Neural cell (in vitro differentiated cells): ENCODE results near the gene BRD3OS.
"Not testable (repeated sequence)": the region's sequence is repeated elsewhere in the genome, so short reads cannot be mapped to it uniquely, and the experiment has no call there.

Experiments
- EZH2 ChIP-seq: fragments of 200-600, 300-800 bp; shearing (Covaris generic), sonication (generic); IDR thresholded peaks from 2 replicates; pipeline ENCODE4 v1.6.1; 2014; ENCODE audit warnings: antibody characterized with exemption, low read length, borderline replicate concordance, mild to moderate bottlenecking; ENCODE audit not compliant: insufficient read depth, poor library complexity, severe bottlenecking
- TF ChIP-seq, protein P1 (sequence below): fragments of 450-650 bp; IDR thresholded peaks from 2 replicates; pipeline ENCODE4 v1.5.1; 2014; ENCODE audit warnings: antibody characterized with exemption, mild to moderate bottlenecking, moderate library complexity; ENCODE audit not compliant: poor library complexity, severe bottlenecking
- TF ChIP-seq, protein P2 (sequence below): IDR thresholded peaks from 2 replicates; pipeline ENCODE4 v1.6.1; 2012; ENCODE audit warnings: borderline replicate concordance

DNA sequence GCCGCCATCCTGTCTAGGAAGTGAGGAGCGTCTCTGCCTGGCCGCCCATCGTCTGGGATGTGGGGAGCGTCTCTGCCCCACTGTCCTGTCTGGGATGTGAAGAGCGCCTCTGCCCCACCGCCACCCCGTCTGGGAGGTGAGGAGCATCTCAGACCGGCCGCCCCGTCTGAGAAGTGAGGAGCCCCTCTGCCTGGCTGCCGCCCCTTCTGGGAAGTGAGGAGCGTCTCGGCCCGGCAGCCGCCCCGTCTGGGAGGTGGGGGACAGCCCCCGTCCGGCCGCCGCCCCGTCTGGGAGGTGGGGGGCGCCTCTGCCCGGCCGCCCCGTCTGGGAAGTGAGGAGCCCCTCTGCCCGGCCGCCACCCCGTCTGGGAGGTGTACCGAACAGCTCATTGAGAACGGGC lies 50.4 kb downstream of the BRD3OS start:
- TF ChIP-seq, protein P1, sequence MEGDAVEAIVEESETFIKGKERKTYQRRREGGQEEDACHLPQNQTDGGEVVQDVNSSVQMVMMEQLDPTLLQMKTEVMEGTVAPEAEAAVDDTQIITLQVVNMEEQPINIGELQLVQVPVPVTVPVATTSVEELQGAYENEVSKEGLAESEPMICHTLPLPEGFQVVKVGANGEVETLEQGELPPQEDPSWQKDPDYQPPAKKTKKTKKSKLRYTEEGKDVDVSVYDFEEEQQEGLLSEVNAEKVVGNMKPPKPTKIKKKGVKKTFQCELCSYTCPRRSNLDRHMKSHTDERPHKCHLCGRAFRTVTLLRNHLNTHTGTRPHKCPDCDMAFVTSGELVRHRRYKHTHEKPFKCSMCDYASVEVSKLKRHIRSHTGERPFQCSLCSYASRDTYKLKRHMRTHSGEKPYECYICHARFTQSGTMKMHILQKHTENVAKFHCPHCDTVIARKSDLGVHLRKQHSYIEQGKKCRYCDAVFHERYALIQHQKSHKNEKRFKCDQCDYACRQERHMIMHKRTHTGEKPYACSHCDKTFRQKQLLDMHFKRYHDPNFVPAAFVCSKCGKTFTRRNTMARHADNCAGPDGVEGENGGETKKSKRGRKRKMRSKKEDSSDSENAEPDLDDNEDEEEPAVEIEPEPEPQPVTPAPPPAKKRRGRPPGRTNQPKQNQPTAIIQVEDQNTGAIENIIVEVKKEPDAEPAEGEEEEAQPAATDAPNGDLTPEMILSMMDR: not testable (repeated sequence)
- not testable (repeated sequence) for TF ChIP-seq EZH2
- TF ChIP-seq, protein P2, sequence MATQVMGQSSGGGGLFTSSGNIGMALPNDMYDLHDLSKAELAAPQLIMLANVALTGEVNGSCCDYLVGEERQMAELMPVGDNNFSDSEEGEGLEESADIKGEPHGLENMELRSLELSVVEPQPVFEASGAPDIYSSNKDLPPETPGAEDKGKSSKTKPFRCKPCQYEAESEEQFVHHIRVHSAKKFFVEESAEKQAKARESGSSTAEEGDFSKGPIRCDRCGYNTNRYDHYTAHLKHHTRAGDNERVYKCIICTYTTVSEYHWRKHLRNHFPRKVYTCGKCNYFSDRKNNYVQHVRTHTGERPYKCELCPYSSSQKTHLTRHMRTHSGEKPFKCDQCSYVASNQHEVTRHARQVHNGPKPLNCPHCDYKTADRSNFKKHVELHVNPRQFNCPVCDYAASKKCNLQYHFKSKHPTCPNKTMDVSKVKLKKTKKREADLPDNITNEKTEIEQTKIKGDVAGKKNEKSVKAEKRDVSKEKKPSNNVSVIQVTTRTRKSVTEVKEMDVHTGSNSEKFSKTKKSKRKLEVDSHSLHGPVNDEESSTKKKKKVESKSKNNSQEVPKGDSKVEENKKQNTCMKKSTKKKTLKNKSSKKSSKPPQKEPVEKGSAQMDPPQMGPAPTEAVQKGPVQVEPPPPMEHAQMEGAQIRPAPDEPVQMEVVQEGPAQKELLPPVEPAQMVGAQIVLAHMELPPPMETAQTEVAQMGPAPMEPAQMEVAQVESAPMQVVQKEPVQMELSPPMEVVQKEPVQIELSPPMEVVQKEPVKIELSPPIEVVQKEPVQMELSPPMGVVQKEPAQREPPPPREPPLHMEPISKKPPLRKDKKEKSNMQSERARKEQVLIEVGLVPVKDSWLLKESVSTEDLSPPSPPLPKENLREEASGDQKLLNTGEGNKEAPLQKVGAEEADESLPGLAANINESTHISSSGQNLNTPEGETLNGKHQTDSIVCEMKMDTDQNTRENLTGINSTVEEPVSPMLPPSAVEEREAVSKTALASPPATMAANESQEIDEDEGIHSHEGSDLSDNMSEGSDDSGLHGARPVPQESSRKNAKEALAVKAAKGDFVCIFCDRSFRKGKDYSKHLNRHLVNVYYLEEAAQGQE: not testable (repeated sequence)
